PC-3 (cell line): ENCODE results near the gene KDM1A.
"Not testable (repeated sequence)": the region's sequence is repeated elsewhere in the genome, so short reads cannot be mapped to it uniquely, and the experiment has no call there.

ENCODE experiments used
- CTCF ChIP-seq: fragments of 300-600 bp; sonication (generic); conservative IDR thresholded peaks from 2 replicates; pipeline ENCODE4 v1.5.1; 2017; ENCODE audit warnings: antibody characterized with exemption, low read depth, mild to moderate bottlenecking, low read length
- EZH2 ChIP-seq: fragments of 300-600 bp; sonication (generic); IDR thresholded peaks from one replicate; pipeline ENCODE4 v1.6.1; 2017; ENCODE audit warnings: antibody characterized with exemption, mild to moderate bottlenecking, low read length; ENCODE audit not compliant: unreplicated experiment
- EZH2phosphoT487 ChIP-seq: fragments of 300-600 bp; sonication (generic); IDR thresholded peaks from 2 replicates; pipeline ENCODE4 v1.6.1; 2018; ENCODE audit warnings: mild to moderate bottlenecking, antibody characterized with exemption, low read length, borderline replicate concordance

- not testable (repeated sequence) for TF ChIP-seq CTCF, EZH2, EZH2phosphoT487
Measured at GRCh38 chr1:23004769-23005168, 14.5 kb upstream of the KDM1A start.
